ENCODE results near the gene VWA7. TPM values are rescaled to one million over a fixed set of nuclear protein-coding genes. Genes with fewer than 3 reads are reported as not detected.
A peak's percentile ranks its signal among the peaks of the same experiment; 100 is the strongest.

VWA7 gene
- total and polyA plus RNA-seq, 11 donors: 4.0 to 25.8 (median 15.2) TPM

DNA sequence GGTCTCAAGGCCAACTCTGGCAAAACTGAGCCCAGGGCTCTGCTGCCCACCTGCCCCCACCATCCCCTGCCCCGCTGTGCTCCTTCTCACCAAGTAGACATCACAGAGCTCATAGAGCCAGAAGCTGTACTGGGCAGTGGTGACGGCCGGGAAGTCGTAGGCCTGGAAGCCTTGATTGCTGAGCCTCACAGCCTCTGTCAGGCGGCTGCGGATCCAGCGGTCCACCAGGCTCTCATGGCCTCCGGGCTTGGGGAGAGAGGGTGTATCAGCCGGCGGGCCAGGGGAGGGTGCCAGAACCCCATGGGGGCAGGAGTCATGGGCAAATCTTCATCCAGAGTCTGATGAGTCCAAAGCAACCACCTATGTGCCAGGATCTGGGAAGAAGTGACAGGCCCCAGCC lies 2.8 kb upstream of the VWA7 start:
- Histone ChIP-seq H3K36me3 (peaks cover 0 to 70% (median 62%) of the 10 kb centered on the region in 9 donors), H3K9me3 (no peaks in the 10 kb centered on the region), H3K4me3 (no peak overlapping the region), H3K27me3 (no peaks in the 10 kb centered on the region), H3K4me1 (peaks cover 0 to 20% (median 12%) of the 10 kb centered on the region in 12 donors), H3K27ac (no peak overlapping the region)
- intact Hi-C loops (cut with DNase I): loop anchor here in 3 of 10 donors (5.0 to 10.0 kb wide), 3 partner anchors 38 to 98 kb away; partner anchors contain the start of genes LY6G5C (in 1 of the 3) and MSH5 (in 1 of the 3)
- no peak for ATAC-seq
- no peak for DNase-seq
- TF ChIP-seq, protein P1, sequence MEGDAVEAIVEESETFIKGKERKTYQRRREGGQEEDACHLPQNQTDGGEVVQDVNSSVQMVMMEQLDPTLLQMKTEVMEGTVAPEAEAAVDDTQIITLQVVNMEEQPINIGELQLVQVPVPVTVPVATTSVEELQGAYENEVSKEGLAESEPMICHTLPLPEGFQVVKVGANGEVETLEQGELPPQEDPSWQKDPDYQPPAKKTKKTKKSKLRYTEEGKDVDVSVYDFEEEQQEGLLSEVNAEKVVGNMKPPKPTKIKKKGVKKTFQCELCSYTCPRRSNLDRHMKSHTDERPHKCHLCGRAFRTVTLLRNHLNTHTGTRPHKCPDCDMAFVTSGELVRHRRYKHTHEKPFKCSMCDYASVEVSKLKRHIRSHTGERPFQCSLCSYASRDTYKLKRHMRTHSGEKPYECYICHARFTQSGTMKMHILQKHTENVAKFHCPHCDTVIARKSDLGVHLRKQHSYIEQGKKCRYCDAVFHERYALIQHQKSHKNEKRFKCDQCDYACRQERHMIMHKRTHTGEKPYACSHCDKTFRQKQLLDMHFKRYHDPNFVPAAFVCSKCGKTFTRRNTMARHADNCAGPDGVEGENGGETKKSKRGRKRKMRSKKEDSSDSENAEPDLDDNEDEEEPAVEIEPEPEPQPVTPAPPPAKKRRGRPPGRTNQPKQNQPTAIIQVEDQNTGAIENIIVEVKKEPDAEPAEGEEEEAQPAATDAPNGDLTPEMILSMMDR (IDR thresholded peaks at IDR 0.05): no peak
- no peak for TF ChIP-seq POLR2A (IDR thresholded peaks at IDR 0.05)
- 93 to 97% (median 94%) methylated on average over 9 to 10 of the region's 10 CpGs for WGBS, 4 donors

DNA sequence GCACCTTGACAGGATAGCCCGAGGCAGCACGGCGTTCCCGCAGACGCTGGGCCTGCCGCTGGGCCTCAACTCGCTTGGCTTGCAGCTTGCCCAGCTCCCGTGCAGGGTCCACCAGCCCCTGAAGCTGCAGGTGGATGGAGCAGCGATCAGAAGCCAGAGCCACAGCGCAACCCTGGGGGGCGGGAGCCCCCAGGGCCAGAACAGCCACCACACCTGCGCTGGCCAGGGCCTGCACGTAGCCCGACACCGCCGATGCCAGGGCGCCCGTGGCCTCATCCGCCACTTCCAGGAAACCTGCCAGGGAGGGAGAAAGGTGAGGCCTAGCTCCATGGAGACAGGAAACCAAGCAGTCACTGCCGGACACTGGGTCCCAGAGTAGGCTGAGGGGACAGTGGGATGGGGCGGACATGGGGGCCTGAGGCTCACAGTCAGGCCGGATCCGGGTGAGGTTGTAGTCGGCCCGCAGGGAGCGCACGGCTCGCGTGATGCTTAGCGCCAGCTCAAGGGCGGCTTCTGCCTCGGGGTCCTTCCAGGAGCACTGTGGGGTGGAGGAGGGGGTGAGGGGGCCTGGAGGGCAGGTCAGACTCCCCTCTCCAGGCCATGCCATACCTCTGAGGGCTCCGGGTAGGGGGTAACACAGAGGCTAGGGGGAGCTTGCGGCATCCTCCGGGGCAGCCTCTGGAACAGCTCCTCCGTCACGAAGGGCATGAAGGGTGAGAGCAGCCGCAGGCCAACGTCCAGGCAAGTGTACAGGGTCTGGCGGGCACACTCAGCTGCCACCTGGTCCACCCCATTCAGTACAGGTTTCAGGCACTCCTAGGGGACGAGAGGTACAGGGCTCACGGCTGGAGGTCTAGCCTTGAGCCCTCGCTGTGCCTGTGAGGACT lies 2.1 kb upstream of the VWA7 start:
- DNase-seq (no peak), ATAC-seq (no peak)
- 92 to 94% (median 94%) methylated on average over 20 to 43 of the region's 43 CpGs for WGBS, 4 donors
- intact Hi-C loops (cut with DNase I): loop anchor here in 3 of 10 donors (5.0 to 10.0 kb wide), 3 partner anchors 37 to 97 kb away; partner anchors contain the start of genes LY6G5C (in 1 of the 3) and MSH5 (in 1 of the 3)
- Histone ChIP-seq H3K36me3 (peaks cover 0 to 63% (median 55%) of the 10 kb centered on the region in 9 donors), H3K27ac (no peak overlapping the region), H3K27me3 (no peaks in the 10 kb centered on the region), H3K9me3 (no peaks in the 10 kb centered on the region), H3K4me1 (peaks cover 0 to 20% (median 12%) of the 10 kb centered on the region in 12 donors), H3K4me3 (no peak overlapping the region)
- TF ChIP-seq POLR2A (IDR thresholded peaks at IDR 0.05): no peak
- TF ChIP-seq, protein P1 (IDR thresholded peaks at IDR 0.05): no peak

DNA sequence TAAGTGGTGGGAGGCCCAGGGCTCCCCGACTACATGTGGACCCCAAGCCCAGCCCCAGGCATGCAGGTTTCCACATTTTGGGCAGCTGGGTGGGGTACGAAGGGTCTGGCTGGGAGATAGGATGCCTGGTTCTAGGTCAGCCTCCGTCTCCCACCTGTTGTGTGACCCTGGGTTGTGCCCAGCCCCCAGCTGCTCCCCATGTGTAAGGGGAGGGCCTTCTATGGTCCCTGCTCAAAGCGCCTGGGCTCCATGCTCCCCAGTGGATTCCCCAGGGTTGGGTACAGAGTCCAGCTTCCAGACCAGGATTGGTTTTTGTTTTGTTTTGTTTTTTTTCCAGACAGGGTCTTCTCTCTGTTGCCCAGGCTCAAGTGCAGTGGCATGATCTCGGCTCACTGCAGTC lies 1.1 kb upstream of the VWA7 start:
- Histone ChIP-seq H3K4me3 (no peak overlapping the region), H3K27ac (peak overlapping the region in 2 of 12 donors; percentile 83 to 84), H3K4me1 (peaks cover 0 to 20% (median 13%) of the 10 kb centered on the region in 12 donors), H3K27me3 (no peaks in the 10 kb centered on the region), H3K36me3 (peaks cover 0 to 54% (median 45%) of the 10 kb centered on the region in 9 donors), H3K9me3 (no peaks in the 10 kb centered on the region)
- intact Hi-C loops (cut with DNase I): loop anchor here in 3 of 10 donors (5.0 to 10.0 kb wide), 3 partner anchors 36 to 96 kb away; partner anchors contain the start of genes LY6G5C (in 1 of the 3) and MSH5 (in 1 of the 3)
- DNase-seq (no peak), ATAC-seq (no peak)
- TF ChIP-seq, protein P1 (IDR thresholded peaks at IDR 0.05): no peak
- no peak for TF ChIP-seq POLR2A (IDR thresholded peaks at IDR 0.05)
- WGBS, 4 donors: 94 to 98% (median 95%) methylated on average over 5 of the region's 5 CpGs

DNA sequence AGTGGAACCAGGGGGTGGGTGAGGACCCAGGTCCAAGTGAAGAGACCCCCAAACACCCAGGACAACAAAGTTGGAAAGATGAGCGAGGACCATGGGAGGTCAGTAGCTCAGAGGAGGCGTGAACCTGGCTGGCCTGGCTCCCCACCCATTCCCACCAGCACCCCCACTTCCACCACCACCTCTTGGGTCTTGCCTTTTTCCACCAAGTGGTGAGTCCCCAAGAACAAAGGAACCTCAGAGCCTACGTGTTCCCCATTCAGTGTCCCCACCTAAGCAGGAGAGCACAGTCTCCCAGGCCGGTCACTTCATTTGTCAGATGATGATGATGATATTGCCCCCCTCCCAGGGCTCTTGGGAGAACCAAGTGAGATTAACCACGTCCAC lies 531 bp upstream of the VWA7 start:
- Histone ChIP-seq H3K4me3 (peak overlapping the region in 4 of 12 donors; percentile 33 to 48 (median 44)), H3K27me3 (no peaks in the 10 kb centered on the region), H3K4me1 (peaks cover 0 to 22% (median 13%) of the 10 kb centered on the region in 12 donors), H3K27ac (peak overlapping the region in 11 of 12 donors; percentile 38 to 85 (median 79)), H3K9me3 (no peaks in the 10 kb centered on the region), H3K36me3 (peaks cover 0 to 49% (median 40%) of the 10 kb centered on the region in 9 donors)
- DNase-seq (no peak), ATAC-seq (no peak)
- intact Hi-C loops (cut with DNase I): loop anchor here in 3 of 10 donors (5.0 to 10.0 kb wide), 3 partner anchors 35 to 95 kb away; partner anchors contain the start of genes LY6G5C (in 1 of the 3) and MSH5 (in 1 of the 3)
- WGBS, 4 donors: 90 to 96% (median 92%) methylated on average over 5 of the region's 5 CpGs
- TF ChIP-seq, protein P1 (IDR thresholded peaks at IDR 0.05): no peak
- TF ChIP-seq POLR2A (IDR thresholded peaks at IDR 0.05): no peak

All from heart left ventricle (tissue), 16 donors.